Measurements from ENCODE around the gene WHRN. TPM values are rescaled to one million over a fixed set of nuclear protein-coding genes. Genes with fewer than 3 reads are reported as not detected.

WHRN gene
- polyA plus RNA-seq, 3 donors, result 7.3 to 17.2 (median 10.2) TPM

GRCh38 chr9:114364134-114365041 lies 140.9 kb downstream of the WHRN start:
- DNase-seq (ENCODE audit: extremely low read depth in 1 of 11, low read depth in 9 of 11, low spot score in 4 of 11), result no peak

- no peak for DNase-seq (ENCODE audit: extremely low read depth in 1 of 11, low read depth in 9 of 11, low spot score in 4 of 11)
These were observed 141.8 kb downstream of the WHRN start for GRCh38 chr9:114363424-114363823.

GRCh38 chr9:114362394-114362793 lies 142.9 kb downstream of the WHRN start:
- DNase-seq (ENCODE audit: extremely low read depth in 1 of 11, low read depth in 9 of 11, low spot score in 4 of 11), result no peak

- DNase-seq (ENCODE audit: extremely low read depth in 1 of 11, low read depth in 9 of 11, low spot score in 4 of 11), result no peak
These were observed 143.7 kb downstream of the WHRN start for GRCh38 chr9:114361542-114361941.

GRCh38 chr9:114359801-114360200 lies 145.5 kb downstream of the WHRN start:
- no peak for DNase-seq (ENCODE audit: extremely low read depth in 1 of 11, low read depth in 9 of 11, low spot score in 4 of 11)

GRCh38 chr9:114357911-114358328 lies 147.4 kb downstream of the WHRN start:
- no peak for DNase-seq (ENCODE audit: extremely low read depth in 1 of 11, low read depth in 9 of 11, low spot score in 4 of 11)

- DNase-seq (ENCODE audit: extremely low read depth in 1 of 11, low read depth in 9 of 11, low spot score in 4 of 11), result no peak
These were observed 147.9 kb downstream of the WHRN start for GRCh38 chr9:114357360-114357759.

GRCh38 chr9:114356792-114357191 lies 148.5 kb downstream of the WHRN start:
- no peak for DNase-seq (ENCODE audit: extremely low read depth in 1 of 11, low read depth in 9 of 11, low spot score in 4 of 11)

GRCh38 chr9:114355821-114356220 lies 149.5 kb downstream of the WHRN start:
- DNase-seq (ENCODE audit: extremely low read depth in 1 of 11, low read depth in 9 of 11, low spot score in 4 of 11), result no peak

Other genes with a start within 250 kb of the WHRN start
- gene ORM1, start 182.4 kb downstream of the WHRN start, polyA plus RNA-seq (ENCODE audit: insufficient read length in 3 of 3), result under 1 TPM in 2 of 3 donors, not detected in 1; 0.32 to 0.48 TPM
- not detected for gene ORM2, start 175.6 kb downstream of the WHRN start, polyA plus RNA-seq (ENCODE audit: insufficient read length in 3 of 3)
- gene AKNA, start 117.5 kb downstream of the WHRN start, polyA plus RNA-seq (ENCODE audit: insufficient read length in 3 of 3), result 10 to 100 TPM; 10.7 to 14.2 (median 13.3) TPM
- 100 to 1,000 TPM; 233 to 239 (median 236) TPM for gene ATP6V1G1, start 82.3 kb upstream of the WHRN start, polyA plus RNA-seq (ENCODE audit: insufficient read length in 3 of 3)
- gene TMEM268, start 105.8 kb upstream of the WHRN start, polyA plus RNA-seq (ENCODE audit: insufficient read length in 3 of 3), result 10 to 100 TPM in 2 of 3 donors, 1 to 10 TPM in 1; 7.8 to 11.8 (median 10.2) TPM
- gene TEX53, start 152.3 kb upstream of the WHRN start, polyA plus RNA-seq (ENCODE audit: insufficient read length in 3 of 3), result not detected
- gene TEX48, start 176.7 kb upstream of the WHRN start, polyA plus RNA-seq (ENCODE audit: insufficient read length in 3 of 3), result not detected